GM18499 (cell line): ENCODE data around the gene HOXB13.

ENCODE experiments used
- ATAC-seq: cut with Tn5 transposase; IDR thresholded peaks from one replicate; pipeline ENCODE4 v1.9.1; 2021; ENCODE audit warnings: moderate number of reproducible peaks; ENCODE audit not compliant: insufficient read depth, unreplicated experiment

The HOXB13 gene

GRCh38 chr17:48728232-48729231 lies at the start of gene HOXB13:
Gene HOXB13 (minus strand): TSS chr17:48728750. CDS start chr17:48728593, 157 bp downstream.
- ATAC-seq, result no peak

DNA sequence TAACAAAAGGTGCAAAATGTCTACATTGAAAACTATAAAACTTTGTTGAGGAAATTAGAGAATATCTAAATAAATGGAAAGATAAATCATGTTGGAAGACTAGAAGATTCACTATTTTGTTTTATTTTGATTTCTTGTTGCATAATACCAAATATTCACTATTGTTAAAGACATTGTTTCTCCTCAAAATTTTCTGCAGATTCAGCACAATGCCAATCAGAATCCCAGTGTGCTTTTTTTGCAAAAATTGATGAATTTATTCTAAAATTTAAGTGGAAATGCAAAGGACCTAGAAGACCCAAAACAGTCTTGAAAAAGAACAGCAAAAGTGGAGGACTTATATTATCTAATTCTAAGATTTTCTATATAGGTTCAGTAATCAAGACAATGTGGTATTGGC lies 48.1 kb upstream of the HOXB13 start:
- ATAC-seq, result no peak

DNA sequence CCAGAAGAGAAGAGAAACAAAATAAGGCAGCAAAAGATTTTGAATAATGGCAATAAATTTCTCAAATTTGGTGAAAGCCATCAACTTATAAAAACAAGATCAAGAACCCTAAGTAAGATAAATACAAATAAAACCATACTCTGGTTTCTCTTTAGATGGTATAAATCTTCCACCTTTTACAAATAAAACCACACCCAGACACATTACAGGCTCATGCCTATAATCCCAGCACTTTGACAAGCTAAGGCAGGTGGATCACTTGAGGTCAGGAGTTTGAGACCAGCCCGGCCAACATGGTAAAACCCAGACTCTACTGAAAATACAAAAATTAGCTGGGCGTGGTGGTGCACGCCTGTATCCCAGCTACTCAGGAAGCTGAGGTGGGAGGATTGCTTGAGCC lies 44.7 kb upstream of the HOXB13 start:
- no peak for ATAC-seq

GRCh38 chr17:48770954-48771353 lies 42.4 kb upstream of the HOXB13 start:
- no peak for ATAC-seq

- no peak for ATAC-seq
Measured at GRCh38 chr17:48769009-48769675, 40.6 kb upstream of the HOXB13 start.

- no peak for ATAC-seq
Measured at GRCh38 chr17:48767263-48767774, 38.8 kb upstream of the HOXB13 start.

DNA sequence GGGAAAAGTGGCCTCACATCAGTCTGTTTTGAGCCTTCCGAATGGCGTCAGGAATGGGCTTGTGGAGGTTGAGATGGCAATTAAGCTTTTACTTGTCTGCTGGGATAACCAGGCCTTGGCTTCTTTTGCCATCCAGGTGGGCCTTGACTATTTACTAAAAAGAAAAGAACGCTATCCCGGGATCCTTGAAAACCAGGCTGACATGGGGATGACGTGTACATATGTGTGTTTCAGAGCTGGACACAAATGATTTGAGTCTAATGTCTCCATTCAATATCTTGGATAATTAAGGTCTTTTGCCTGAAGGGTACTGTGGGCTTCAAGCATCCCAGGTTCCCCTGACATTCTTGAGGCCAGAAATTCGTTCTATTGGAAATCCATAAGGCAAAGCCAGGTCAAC lies 32.6 kb upstream of the HOXB13 start:
- ATAC-seq, result no peak

- no peak for ATAC-seq
Measured at GRCh38 chr17:48760411-48760810, 31.9 kb upstream of the HOXB13 start.

- no peak for ATAC-seq
Measured at GRCh38 chr17:48759288-48759687, 30.7 kb upstream of the HOXB13 start.

GRCh38 chr17:48757524-48757961 lies 29.0 kb upstream of the HOXB13 start:
- no peak for ATAC-seq

- ATAC-seq, result no peak
Measured at GRCh38 chr17:48756830-48757251, 28.3 kb upstream of the HOXB13 start.

- no peak for ATAC-seq
Measured at GRCh38 chr17:48755356-48755755, 26.8 kb upstream of the HOXB13 start.

- ATAC-seq, result no peak
Measured at GRCh38 chr17:48754500-48755261, 26.1 kb upstream of the HOXB13 start.

- no peak for ATAC-seq
Measured at GRCh38 chr17:48753794-48754499, 25.4 kb upstream of the HOXB13 start.

- no peak for ATAC-seq
Measured at GRCh38 chr17:48752399-48753288, 24.1 kb upstream of the HOXB13 start.

DNA sequence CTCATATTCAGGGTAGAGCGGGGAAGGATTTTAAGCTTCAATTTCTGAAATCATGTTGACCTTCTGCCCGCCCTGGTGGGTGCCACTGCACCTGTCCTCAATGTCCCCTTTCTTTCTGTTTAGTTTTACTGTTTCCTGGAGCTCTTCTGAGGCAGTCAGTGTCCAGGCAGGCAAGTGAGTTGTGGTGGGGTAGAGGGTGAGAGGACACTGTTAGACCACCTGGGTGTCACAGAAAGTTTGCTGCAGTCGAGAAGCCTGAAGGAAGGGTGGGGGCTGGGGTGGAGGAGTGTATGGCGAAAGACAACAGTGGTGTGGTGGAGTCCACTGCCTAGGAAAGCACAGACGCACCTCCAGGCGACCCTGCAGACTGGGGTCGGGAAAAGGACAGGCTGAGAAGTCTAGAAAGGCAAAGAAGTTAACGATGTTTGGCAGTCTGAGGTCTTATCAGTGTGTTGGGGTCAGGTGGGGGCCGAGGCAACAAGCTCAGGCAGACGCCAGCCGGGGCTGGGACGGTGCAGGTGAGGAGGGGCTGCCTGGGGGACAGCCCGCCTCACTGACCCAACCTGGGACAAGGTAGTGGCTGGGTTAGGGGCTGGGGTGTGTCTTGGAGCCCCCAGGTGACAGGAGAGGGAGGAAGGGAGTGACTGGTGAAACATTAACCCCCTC lies 23.3 kb upstream of the HOXB13 start:
- no peak for ATAC-seq

GRCh38 chr17:48751172-48751571 lies 22.6 kb upstream of the HOXB13 start:
- no peak for ATAC-seq
